HG02642 (cell line): ENCODE data around the gene ANK3.

Source experiments
- ATAC-seq: cut with Tn5 transposase; IDR thresholded peaks from one replicate; pipeline ENCODE4 v1.9.1; 2021; ENCODE audit warnings: mild to moderate bottlenecking; ENCODE audit not compliant: unreplicated experiment, poor library complexity

ANK3 gene

GRCh38 chr10:60351191-60351853 lies 38.4 kb downstream of the ANK3 start:
- ATAC-seq, result peak; percentile 72

GRCh38 chr10:60350400-60350799 lies 39.3 kb downstream of the ANK3 start:
- no peak for ATAC-seq

- no peak for ATAC-seq
Observed at GRCh38 chr10:60349426-60349825, 40.2 kb downstream of the ANK3 start.

- no peak for ATAC-seq
Observed at GRCh38 chr10:60348982-60349381, 40.7 kb downstream of the ANK3 start.

GRCh38 chr10:60347270-60347669 lies 42.4 kb downstream of the ANK3 start:
- ATAC-seq, result no peak

GRCh38 chr10:60346661-60347060 lies 43.0 kb downstream of the ANK3 start:
- no peak for ATAC-seq

- no peak for ATAC-seq
Observed at GRCh38 chr10:60343254-60343653, 46.4 kb downstream of the ANK3 start.

GRCh38 chr10:60341969-60342368 lies 47.7 kb downstream of the ANK3 start:
- ATAC-seq, result no peak

GRCh38 chr10:60340973-60341372 lies 48.7 kb downstream of the ANK3 start:
- no peak for ATAC-seq

GRCh38 chr10:60339757-60340156 lies 49.9 kb downstream of the ANK3 start:
- ATAC-seq, result no peak

GRCh38 chr10:60338786-60339185 lies 50.9 kb downstream of the ANK3 start:
- ATAC-seq, result no peak

- no peak for ATAC-seq
Observed at GRCh38 chr10:60338002-60338564, 51.6 kb downstream of the ANK3 start.

- ATAC-seq, result no peak
Observed at GRCh38 chr10:60336901-60337630, 52.6 kb downstream of the ANK3 start.

GRCh38 chr10:60335708-60336107 lies 54.0 kb downstream of the ANK3 start:
- ATAC-seq, result peak; percentile 52

GRCh38 chr10:60334991-60335390 lies 54.7 kb downstream of the ANK3 start:
- no peak for ATAC-seq

GRCh38 chr10:60332371-60332770 lies 57.3 kb downstream of the ANK3 start:
- ATAC-seq, result no peak

GRCh38 chr10:60331886-60332285 lies 57.8 kb downstream of the ANK3 start:
- ATAC-seq, result no peak

- ATAC-seq, result no peak
Observed at GRCh38 chr10:60323162-60323561, 66.5 kb downstream of the ANK3 start.

GRCh38 chr10:60320666-60321065 lies 69.0 kb downstream of the ANK3 start:
- no peak for ATAC-seq

- no peak for ATAC-seq
Observed at GRCh38 chr10:60316029-60316428, 73.6 kb downstream of the ANK3 start.

- ATAC-seq, result no peak
Observed at GRCh38 chr10:60315311-60315710, 74.4 kb downstream of the ANK3 start.
